Hematopoietic multipotent progenitor cell treated with erythropoietin and hydrocortisone succinate and interleukin-3 and kit ligand, for 8 days (in vitro differentiated cells): ENCODE data around the gene CDHR2.
A peak's percentile ranks its signal among the peaks of the same experiment; 100 is the strongest.

Experiments used
- DNase-seq: peaks from one replicate; pipeline ENCODE4 v3.0.0-alpha.2; 2015

Gene CDHR2

DNA sequence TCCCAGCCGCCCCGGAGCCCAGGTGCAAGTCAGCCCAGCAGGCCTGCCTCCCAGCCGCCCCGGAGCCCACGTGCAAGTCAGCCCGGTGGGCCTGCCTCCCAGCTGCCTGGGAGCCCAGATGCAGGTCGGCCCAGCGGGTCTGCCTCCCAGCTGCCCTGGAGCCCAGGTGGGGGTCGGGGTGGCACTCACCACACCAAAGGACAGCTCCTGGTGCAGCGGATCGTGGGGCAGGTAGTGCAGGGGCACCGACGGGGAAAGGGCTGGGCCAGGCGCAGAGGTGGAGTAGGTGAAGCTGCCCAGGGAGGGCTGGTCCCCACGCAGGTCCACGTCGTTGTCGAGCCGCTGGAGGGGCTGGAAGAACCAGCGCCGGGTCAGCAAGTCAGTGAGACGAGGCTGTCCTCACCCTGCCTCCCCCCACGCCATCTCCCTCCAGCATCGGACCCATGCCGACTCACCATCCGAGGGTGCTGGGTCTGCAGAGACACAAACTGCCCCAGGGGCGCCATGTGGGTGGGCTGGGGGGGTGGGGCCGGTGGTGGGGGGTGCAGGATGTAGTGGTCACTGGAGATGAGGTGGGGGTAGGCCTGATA, 18.7 kb upstream of the CDHR2 start:
- no peak for DNase-seq

DNA sequence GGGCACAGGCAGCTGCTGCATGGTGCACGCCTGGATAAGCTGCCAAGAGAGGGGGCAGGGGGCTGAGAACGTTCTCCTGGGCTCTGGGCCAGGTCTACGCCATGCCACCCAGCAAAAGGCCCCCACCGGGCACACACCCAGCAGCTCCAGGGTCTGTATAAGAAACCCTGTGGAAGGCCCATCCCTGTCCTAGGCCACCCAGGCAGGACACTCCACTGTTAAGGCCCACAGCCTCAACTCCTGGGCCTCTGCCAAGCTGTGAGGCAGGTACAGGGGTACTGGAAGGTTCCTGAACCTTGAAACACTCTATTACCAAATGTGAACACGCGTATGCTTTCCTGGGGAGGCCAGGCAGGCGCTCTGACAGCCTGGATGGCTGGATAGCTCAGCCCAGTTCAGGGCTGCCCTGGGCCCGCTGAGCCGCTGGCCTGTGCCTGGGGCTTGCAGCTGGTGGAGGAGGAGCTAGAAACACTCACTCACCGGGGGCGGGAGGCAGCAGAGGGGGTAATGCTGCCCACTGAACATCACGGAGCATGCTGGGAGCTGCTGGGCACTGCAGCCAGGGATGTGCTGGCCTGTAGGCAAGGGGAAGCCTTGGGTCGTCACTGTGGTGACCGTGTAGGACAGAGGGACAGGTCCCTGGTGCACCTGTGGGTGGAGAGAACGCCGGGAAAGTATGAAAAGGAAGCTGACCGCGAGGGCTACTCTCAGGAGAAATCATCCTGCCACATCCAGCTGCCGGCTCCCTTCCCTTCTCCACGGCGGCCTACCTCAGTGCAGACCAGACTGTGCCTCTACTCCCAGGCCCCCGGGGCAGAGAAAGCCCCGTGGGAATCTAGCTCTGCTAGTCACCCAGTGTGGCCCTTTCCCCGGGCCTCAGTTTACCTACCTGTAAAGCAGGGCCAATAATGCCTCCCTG, 17.9 kb upstream of the CDHR2 start:
- DNase-seq: peak; percentile 54

- no peak for DNase-seq
These were observed 17.1 kb upstream of the CDHR2 start for GRCh38 chr5:176531902-176532493.

- DNase-seq: no peak
These were observed 16.3 kb upstream of the CDHR2 start for GRCh38 chr5:176532795-176533194.

GRCh38 chr5:176533390-176533789, 15.8 kb upstream of the CDHR2 start:
- DNase-seq: peak; percentile 21

DNA sequence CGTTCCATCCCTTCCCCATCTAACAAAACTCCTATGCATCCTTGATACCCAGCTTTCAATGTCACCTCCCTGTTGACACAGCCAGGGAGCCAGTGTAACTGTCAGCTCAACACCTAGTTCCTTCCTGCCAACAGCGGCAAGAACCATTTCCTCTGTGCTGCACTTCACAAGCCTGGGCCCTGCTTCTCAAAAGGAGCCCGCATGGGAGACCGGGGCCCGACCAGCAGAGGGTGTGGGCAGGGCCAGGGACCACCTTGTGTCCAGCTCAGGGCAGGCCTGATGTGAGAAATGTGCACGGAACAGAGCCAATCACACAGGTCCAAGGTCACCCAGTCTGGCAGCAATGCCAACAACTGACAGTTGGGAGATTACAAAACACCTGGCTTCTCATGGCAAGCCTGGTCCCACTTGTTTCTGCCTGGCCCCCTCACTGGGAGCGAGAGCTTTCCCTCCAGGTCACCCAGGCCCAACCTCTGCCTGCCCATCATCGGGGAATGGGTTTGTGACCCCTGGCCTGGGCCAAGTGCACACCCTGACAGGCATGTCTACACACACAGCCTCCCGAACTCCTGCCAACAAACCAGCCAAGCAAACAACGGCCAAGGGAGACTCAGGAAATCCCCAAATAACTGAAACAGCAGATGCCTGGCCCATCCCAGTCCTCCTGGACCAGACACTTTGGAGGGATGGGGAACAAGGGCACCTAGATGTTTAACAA, 15.1 kb upstream of the CDHR2 start:
- peak; percentile 42 for DNase-seq

- no peak for DNase-seq
These were observed 14.5 kb upstream of the CDHR2 start for GRCh38 chr5:176534640-176535039.

- peak; percentile 73 for DNase-seq
These were observed 14.0 kb upstream of the CDHR2 start for GRCh38 chr5:176535101-176535663.

DNA sequence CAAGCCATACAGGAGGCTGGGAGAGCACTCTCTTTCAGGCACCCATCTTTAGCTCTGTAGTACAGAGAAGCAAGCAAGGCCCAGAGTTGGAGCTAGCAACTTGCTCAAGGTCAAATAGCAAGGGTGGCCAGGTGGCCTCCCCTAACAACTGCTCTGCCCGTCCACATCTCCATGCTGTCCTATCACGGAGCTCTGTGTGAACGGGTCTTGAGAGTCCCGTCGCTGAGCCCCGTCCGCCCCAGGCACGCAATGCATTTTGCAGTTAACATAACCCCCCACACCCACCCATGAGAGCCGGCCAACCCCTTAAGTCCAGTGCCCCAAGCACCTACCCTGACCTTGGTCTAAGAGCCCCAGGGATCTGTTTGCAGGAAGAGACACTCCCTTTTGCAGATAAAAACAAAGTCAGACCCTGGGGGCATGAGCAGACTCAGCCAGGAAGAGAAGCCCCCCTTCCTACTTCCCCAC, 13.4 kb upstream of the CDHR2 start:
- DNase-seq: peak; percentile 41

GRCh38 chr5:176536132-176536901, 12.8 kb upstream of the CDHR2 start:
- peak; percentile 76 for DNase-seq

DNA sequence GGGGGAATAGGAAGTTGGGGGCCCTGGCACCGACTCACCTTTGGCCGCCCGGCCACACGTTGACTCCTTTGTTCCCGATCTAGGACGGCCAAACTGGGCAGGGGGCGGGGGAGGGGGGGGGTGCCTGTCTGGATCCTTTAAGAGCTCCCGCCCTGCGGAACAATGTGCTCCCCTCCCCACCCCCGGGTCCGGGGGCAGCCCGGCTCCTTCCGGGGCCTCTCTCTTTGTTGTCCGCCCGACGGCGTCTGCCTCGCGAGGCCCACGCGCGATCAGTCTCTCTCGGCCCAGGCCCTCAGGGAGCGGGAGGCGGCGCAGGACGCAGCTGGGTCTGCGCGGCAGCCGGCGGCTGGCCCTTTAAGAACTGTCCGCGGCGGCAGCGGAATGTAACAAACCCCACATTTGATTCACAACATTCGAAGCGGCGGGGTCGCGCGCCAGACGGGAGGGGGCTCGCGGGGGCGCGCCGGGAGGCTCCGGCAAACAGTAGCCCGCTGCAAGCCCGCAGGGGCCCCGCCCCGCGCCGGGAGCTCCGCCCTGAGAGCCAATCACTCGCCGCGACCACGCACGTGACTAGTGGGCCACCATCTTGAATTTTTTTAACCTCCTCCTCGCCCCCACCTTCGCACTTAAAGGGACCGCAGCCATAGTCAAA, 12.1 kb upstream of the CDHR2 start, which contains the start of gene RNF44:
Gene RNF44, minus strand, starts transcription at position 501 of the 652 bp plus-strand sequence. CDS start 4,930 bp downstream, outside the sequence.
- DNase-seq: peak; percentile 97

- DNase-seq: peak; percentile 99
These were observed 11.4 kb upstream of the CDHR2 start for GRCh38 chr5:176537554-176538229.

DNA sequence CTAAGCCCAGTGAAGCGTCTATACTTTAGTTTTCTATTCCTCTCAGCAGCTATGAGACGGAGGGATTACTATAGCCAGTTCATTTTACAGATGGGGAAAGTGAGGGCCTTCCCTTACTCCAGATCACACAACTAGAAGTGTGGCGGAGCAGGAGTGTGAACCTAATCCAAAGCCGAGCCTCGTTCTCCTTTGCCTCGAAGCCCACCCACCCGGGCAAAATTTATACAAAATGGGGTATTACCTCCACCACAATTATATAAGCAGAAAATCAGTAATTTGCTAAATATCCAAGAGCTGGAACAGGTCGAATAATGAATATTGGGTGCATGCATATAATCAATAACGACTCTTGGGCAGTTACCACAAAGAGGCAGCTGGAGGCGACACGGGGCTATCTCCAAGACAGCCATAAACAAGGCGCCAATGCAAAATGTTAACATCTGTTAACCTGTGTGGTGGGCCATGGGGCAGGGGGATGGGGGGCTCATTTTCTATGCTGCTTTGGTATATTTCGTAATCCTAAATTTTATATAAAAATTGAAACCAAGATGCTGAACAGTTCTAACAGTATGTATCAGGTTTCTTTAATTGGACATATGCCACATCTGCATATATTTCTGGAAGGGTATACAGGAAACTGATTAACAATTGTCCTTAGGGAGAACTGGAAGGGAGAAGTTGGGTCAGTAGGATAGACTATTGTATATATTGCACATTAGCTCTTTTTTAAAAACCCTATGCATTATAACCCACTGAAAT, 10.7 kb upstream of the CDHR2 start:
- no peak for DNase-seq

- no peak for DNase-seq
These were observed 10.2 kb upstream of the CDHR2 start for GRCh38 chr5:176538989-176539384.

DNA sequence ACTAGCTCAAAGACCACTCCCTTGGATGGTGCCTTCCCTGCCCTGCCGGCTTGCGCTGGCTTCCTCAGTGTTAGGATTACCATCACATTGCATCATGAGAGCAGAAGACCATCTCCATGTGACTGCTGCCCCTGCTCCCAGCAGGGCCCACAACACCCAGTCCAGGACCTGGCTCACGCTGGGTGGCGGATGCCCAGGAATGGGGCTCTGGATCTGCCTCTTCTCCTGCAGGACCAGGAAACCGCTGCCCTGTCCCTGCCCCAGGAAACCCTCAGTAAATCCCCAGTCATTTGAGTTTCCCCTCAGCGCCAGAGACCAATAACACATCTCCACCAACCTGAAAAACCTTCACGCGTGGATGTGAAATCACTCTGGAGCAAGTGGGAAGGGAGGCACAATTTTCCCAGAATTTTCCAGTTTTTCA, 8.7 kb upstream of the CDHR2 start:
- DNase-seq: no peak

DNA sequence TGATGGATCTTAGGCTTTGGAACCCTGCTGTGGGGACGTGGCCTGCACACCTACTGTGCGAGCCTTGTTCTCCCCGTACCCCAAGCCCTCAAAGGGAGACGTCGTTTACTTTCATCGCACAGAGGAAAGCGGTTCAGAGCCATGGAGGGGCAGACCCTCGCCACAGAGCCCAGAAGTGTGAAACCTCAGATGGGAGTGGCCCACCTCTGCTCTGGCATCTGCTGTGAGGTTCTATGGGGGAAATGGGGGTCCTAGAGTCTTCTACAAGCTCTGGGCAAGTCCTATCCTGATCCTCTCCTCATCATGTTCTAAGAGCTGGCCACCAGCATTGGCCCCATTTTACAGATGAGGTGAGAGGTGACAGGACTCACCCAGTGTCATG, 8.2 kb upstream of the CDHR2 start:
- DNase-seq: no peak

GRCh38 chr5:176541338-176542134, 7.6 kb upstream of the CDHR2 start:
- DNase-seq: peak; percentile 70

GRCh38 chr5:176542135-176542595, 7.0 kb upstream of the CDHR2 start:
- peak; percentile 46 for DNase-seq
